Chondrocyte (in vitro differentiated cells): ENCODE data around the gene LACRT. TPM values are rescaled to one million over a fixed set of nuclear protein-coding genes. Genes with fewer than 3 reads are reported as not detected.
"Not testable (repeated sequence)": the region's sequence is repeated elsewhere in the genome, so short reads cannot be mapped to it uniquely, and the experiment has no call there.

Experiments used
- DNase-seq: peaks from one replicate; pipeline ENCODE4 v3.0.0; 2021; ENCODE audit warnings: mixed read lengths, low spot score
- H3K27ac Mint-ChIP-seq: one replicate; pipeline ENCODE4 v1.8.0; 2021; ENCODE audit warnings: mild to moderate bottlenecking, moderate library complexity, mixed read lengths; ENCODE audit not compliant: unreplicated experiment
- H3K27me3 Mint-ChIP-seq: 2 replicates; pipeline ENCODE4 v1.8.0; 2021; ENCODE audit warnings: low read depth, mixed read lengths
- H3K36me3 Mint-ChIP-seq: 2 replicates; pipeline ENCODE4 v1.8.0; 2021; ENCODE audit warnings: low read depth, mixed read lengths
- H3K4me1 Mint-ChIP-seq: 2 replicates; pipeline ENCODE4 v1.8.0; 2021; ENCODE audit warnings: low read depth, mild to moderate bottlenecking, mixed read lengths
- H3K4me3 Mint-ChIP-seq: one replicate; pipeline ENCODE4 v1.8.0; 2021; ENCODE audit warnings: mild to moderate bottlenecking, moderate library complexity, mixed read lengths; ENCODE audit not compliant: unreplicated experiment
- H3K9me3 Mint-ChIP-seq: 2 replicates; pipeline ENCODE4 v1.8.0; 2021; ENCODE audit warnings: low read depth, mixed read lengths
- CTCF ChIP-seq: fragments of 200-600 bp; sonication (generic); IDR thresholded peaks from 2 replicates; pipeline ENCODE4 v1.5.0; 2021; ENCODE audit warnings: antibody characterized with exemption, mild to moderate bottlenecking, moderate library complexity
- total RNA-seq: library from RNA; stranded (reverse); gene quantifications from 3 replicates; pipeline ENCODE4 v1.2.1, GENCODE V29; 2021

The LACRT gene
- total RNA-seq, 1 donor from 2014 or later: not detected

GRCh38 chr12:54667945-54668344 lies 33.2 kb upstream of the LACRT start:
- H3K36me3 Mint-ChIP-seq: no peaks in the 10 kb centered on the region

GRCh38 chr12:54666008-54666407 lies 31.3 kb upstream of the LACRT start:
- H3K36me3 Mint-ChIP-seq: no peaks in the 10 kb centered on the region
- H3K4me1 Mint-ChIP-seq: no peaks in the 10 kb centered on the region
- no peak for DNase-seq
- H3K27me3 Mint-ChIP-seq: peaks cover 14% of the 10 kb centered on the region
- no peak for TF ChIP-seq CTCF
- H3K9me3 Mint-ChIP-seq: no peaks in the 10 kb centered on the region
- H3K27ac Mint-ChIP-seq: no peak overlapping the region
- H3K4me3 Mint-ChIP-seq: no peak overlapping the region

More at GRCh38 chr12:54667945-54668344, 33.2 kb upstream of the LACRT start:
- no peaks in the 10 kb centered on the region for H3K4me1 Mint-ChIP-seq
- no peaks in the 10 kb centered on the region for H3K9me3 Mint-ChIP-seq
- no peak overlapping the region for H3K4me3 Mint-ChIP-seq
- H3K27ac Mint-ChIP-seq: no peak overlapping the region
- peaks cover 14% of the 10 kb centered on the region for H3K27me3 Mint-ChIP-seq
- no peak for TF ChIP-seq CTCF
- no peak for DNase-seq

- H3K27me3 Mint-ChIP-seq, H3K27ac Mint-ChIP-seq, H3K4me3 Mint-ChIP-seq, H3K36me3 Mint-ChIP-seq, H3K9me3 Mint-ChIP-seq, DNase-seq, H3K4me1 Mint-ChIP-seq: not testable (repeated sequence)
Measured at GRCh38 chr12:54665022-54665635, 30.4 kb upstream of the LACRT start.

GRCh38 chr12:54663603-54664002 lies 28.9 kb upstream of the LACRT start:
- H3K27ac Mint-ChIP-seq: no peak overlapping the region
- no peak overlapping the region for H3K4me3 Mint-ChIP-seq
- H3K36me3 Mint-ChIP-seq: no peaks in the 10 kb centered on the region

GRCh38 chr12:54662026-54662425 lies 27.3 kb upstream of the LACRT start:
- Mint-ChIP-seq H3K27me3 (peaks cover 14% of the 10 kb centered on the region), H3K4me1 (no peaks in the 10 kb centered on the region), H3K27ac (no peak overlapping the region), H3K4me3 (no peak overlapping the region), H3K36me3 (no peaks in the 10 kb centered on the region), H3K9me3 (no peaks in the 10 kb centered on the region)
- no peak for TF ChIP-seq CTCF
- DNase-seq: no peak

More at GRCh38 chr12:54663603-54664002, 28.9 kb upstream of the LACRT start:
- Mint-ChIP-seq H3K27me3 (peaks cover 17% of the 10 kb centered on the region), H3K9me3 (no peaks in the 10 kb centered on the region), H3K4me1 (no peaks in the 10 kb centered on the region)
- no peak for DNase-seq
- no peak for TF ChIP-seq CTCF

GRCh38 chr12:54661048-54661447 lies 26.4 kb upstream of the LACRT start:
- no peak overlapping the region for H3K27ac Mint-ChIP-seq
- H3K4me3 Mint-ChIP-seq: no peak overlapping the region
- DNase-seq: no peak
- no peaks in the 10 kb centered on the region for H3K36me3 Mint-ChIP-seq
- no peaks in the 10 kb centered on the region for H3K9me3 Mint-ChIP-seq
- peaks cover 18% of the 10 kb centered on the region for H3K27me3 Mint-ChIP-seq
- TF ChIP-seq CTCF: no peak
- no peaks in the 10 kb centered on the region for H3K4me1 Mint-ChIP-seq
